SKM-1 treated with dmso at 0.1 percent for 144 hours (cell line): ENCODE data around the gene LRRFIP2.

Experiments
- DNase-seq: peaks from one replicate; lab custom pipeline; 2025; ENCODE audit not compliant: unreplicated experiment; lab: John Stamatoyannopoulos, UW

The LRRFIP2 gene

GRCh38 chr3:37190667-37191066 is 16.3 kb upstream of the LRRFIP2 start:
- DNase-seq = no peak

GRCh38 chr3:37189109-37189508 is 14.7 kb upstream of the LRRFIP2 start:
- DNase-seq = no peak

GRCh38 chr3:37183976-37184375 is 9.6 kb upstream of the LRRFIP2 start:
- no peak for DNase-seq

GRCh38 chr3:37183375-37183831 is 9.0 kb upstream of the LRRFIP2 start:
- no peak for DNase-seq

GRCh38 chr3:37182816-37183215 is 8.4 kb upstream of the LRRFIP2 start:
- DNase-seq = no peak

GRCh38 chr3:37181756-37182155 is 7.4 kb upstream of the LRRFIP2 start:
- DNase-seq = no peak

- DNase-seq = no peak
These were observed 5.0 kb upstream of the LRRFIP2 start for GRCh38 chr3:37179144-37179967.

- DNase-seq = no peak
These were observed 576 bp downstream of the LRRFIP2 start for GRCh38 chr3:37173806-37174205.

- DNase-seq = no peak
These were observed 3.2 kb downstream of the LRRFIP2 start for GRCh38 chr3:37171144-37171543.

GRCh38 chr3:37170513-37170912 is 3.9 kb downstream of the LRRFIP2 start:
- DNase-seq = no peak

GRCh38 chr3:37170060-37170459 is 4.3 kb downstream of the LRRFIP2 start:
- DNase-seq = no peak

GRCh38 chr3:37168896-37169295 is 5.5 kb downstream of the LRRFIP2 start:
- DNase-seq = no peak

- no peak for DNase-seq
These were observed 10.9 kb downstream of the LRRFIP2 start for GRCh38 chr3:37163262-37164015.

- DNase-seq = no peak
These were observed 11.7 kb downstream of the LRRFIP2 start for GRCh38 chr3:37162501-37163245.

GRCh38 chr3:37161351-37161750 is 13.0 kb downstream of the LRRFIP2 start:
- no peak for DNase-seq

GRCh38 chr3:37155782-37156181 is 18.6 kb downstream of the LRRFIP2 start:
- no peak for DNase-seq

- DNase-seq = no peak
These were observed 19.6 kb downstream of the LRRFIP2 start for GRCh38 chr3:37154668-37155314.

GRCh38 chr3:37150621-37151020 is 23.8 kb downstream of the LRRFIP2 start:
- no peak for DNase-seq

- DNase-seq = no peak
These were observed 25.1 kb downstream of the LRRFIP2 start for GRCh38 chr3:37149257-37149656.

- no peak for DNase-seq
These were observed 26.2 kb downstream of the LRRFIP2 start for GRCh38 chr3:37148208-37148607.

- DNase-seq = no peak
These were observed 26.7 kb downstream of the LRRFIP2 start for GRCh38 chr3:37147666-37148065.
